ENCODE data around the gene RBM46.

Gene RBM46, protein sequence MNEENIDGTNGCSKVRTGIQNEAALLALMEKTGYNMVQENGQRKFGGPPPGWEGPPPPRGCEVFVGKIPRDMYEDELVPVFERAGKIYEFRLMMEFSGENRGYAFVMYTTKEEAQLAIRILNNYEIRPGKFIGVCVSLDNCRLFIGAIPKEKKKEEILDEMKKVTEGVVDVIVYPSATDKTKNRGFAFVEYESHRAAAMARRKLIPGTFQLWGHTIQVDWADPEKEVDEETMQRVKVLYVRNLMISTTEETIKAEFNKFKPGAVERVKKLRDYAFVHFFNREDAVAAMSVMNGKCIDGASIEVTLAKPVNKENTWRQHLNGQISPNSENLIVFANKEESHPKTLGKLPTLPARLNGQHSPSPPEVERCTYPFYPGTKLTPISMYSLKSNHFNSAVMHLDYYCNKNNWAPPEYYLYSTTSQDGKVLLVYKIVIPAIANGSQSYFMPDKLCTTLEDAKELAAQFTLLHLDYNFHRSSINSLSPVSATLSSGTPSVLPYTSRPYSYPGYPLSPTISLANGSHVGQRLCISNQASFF

DNA sequence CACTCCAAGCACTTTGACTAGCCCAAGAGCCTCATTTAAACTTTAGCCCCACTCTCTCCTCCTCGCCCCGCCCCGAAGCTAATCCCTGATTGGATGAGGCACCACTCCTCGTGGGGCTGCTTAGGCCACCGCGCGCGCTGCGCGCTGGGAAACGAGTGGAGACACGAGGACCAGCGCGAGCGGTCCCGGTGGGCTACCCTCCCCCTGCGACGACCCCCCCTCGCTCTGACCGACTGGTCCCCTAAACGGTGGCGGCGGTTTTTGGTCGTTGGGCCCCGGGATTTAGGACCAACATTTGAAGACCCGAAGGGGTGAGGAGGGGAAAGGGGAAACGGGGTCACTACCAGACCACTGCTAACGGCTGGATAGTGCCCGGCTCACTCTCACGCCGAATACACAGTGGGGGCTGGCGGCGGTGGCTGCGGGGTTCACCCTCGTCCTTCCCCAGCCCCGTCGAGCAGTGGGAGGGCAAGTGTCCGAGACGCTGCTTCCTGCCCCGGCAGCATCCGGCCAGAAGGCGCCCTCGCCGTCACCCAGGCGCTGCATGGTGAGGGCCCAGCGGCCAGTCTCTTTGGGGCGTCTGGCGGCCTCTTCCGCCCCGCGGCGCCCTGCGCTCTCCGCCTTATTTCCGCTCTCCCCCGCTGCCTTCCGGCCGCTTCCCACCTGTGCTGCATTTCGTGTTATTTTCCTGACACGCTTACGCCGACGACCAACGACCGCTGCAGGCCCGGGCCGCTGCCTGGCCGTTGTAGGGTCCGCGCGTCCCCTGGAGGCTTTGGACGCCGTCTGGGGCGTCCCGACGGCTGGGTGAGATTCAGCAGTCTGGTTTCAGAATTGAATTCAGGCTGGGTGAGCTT lies at the start of gene RBM46:
Gene RBM46, plus strand, starts transcription at position 147 of the 857 bp plus-strand sequence. CDS start 15,481 bp downstream, outside the sequence.
- no peak for DNase-seq (ENCODE audit: low read depth in 2 of 2)

DNA sequence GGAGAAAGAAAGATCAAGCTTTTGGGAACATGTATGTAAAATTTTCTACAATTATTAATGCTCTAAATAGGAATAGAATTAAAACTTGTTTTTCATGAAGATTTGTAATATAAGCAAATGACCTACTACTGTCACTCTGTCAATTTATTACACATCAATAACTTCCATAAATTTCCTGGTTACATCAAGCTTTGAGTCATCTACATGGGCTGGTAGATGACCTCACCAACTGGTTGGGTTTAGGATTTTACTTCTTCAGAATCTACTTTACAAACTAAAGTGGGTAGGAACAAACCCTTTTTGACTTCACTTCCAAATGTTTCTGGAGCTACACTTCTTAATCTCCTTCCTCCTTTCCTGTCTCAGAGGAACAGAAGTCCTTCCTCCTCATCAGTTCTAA lies 49.3 kb upstream of the RBM46 start:
- no peak for DNase-seq (ENCODE audit: low read depth in 2 of 2)

DNA sequence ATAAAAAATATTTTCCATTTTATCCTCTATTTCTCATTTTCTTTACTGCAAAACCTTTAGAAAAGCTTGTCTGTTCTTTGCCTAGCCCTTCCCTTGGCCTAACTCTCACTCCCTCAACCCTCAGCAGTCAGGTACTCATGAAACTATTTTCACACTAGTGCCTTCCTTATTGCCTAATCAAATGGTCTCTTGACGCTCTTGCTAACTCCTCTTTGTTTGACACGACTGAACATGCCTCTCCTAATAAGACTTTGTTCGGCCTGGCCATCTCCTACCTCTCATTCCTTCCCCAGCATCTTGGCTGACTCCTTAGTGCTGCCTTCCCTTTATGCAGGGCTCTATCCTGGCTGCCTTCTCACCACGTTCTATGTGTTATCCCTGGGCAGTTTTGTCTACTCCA lies 48.4 kb upstream of the RBM46 start:
- no peak for DNase-seq (ENCODE audit: low read depth in 2 of 2)

DNA sequence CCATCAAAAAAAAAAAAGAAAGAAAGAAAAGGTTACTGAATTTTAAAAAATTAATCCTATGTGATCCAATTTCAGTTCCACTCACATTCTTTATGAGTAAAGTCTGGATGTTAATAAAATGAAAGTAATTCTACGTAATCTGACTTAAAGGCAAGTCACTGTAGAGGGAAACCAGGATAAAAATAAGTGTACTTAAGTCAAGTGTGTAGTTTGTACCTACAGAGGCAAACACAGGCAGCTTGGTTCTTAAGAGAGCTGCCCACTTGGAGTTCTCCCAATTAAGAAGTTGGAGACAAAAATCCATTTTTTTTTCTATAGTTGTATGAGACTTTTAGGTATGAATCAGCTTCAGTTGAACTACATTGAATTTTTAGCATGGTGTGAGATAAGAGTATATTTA lies 44.3 kb upstream of the RBM46 start:
- no peak for DNase-seq (ENCODE audit: low read depth in 2 of 2)

DNA sequence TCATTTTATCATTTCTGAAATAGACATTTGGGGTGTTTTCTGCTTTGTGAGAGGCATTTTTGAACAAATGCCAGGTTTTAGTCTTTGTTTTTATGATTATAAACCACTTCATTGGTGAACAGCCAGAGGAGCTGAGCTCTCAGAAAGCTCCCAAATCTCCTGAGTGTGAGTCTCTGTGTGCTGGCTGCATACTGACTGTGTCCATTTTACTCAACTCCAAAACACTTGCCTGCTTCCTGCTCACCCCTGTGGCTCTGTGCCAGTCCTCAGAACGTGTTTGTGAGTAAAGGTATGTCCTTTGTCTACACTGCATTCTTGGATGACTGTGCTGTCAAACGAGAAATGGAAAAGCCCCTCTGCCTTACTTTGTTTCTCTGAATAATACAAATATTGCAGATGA lies 42.6 kb upstream of the RBM46 start:
- no peak for DNase-seq (ENCODE audit: low read depth in 2 of 2)

DNA sequence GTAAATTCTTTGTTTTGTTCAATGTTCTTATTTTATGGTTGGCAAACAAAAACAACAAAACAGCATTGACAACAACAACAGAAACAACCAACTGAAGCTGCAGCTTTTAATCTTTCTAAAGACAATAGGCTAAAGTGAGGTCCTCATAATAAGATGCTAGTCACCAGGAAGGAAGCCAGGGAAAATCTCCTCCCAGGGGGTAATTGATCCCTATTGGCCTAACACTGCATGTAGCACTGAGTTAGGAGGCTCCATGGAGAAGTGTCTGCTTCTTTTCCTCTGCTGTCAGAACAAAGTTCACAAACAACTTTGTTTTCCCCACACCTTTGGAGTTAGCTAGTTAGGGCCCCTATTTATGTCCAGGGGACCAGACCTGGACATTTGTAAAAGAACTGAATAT lies 42.0 kb upstream of the RBM46 start:
- no peak for DNase-seq (ENCODE audit: low read depth in 2 of 2)

DNA sequence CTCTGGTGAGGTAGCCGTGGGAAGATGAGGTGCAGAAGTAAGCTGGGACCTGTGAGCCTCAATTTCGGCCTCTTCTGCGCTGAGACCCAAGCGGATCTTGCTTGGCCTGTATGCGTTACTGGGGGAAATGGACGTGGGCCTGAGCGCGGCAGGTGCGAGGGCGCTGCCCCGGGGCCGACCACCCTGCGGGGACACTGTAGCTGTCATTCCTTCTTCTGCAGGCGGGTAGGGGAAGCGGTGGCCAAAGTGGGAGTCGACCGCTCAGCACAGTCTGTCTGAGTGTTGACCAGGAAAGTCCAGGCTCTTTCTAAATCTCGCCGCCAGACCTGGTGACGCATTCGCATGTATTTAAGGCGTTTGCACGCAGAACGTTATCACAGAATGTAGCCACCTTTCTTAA lies 40.6 kb upstream of the RBM46 start:
- no peak for DNase-seq (ENCODE audit: low read depth in 2 of 2)

DNA sequence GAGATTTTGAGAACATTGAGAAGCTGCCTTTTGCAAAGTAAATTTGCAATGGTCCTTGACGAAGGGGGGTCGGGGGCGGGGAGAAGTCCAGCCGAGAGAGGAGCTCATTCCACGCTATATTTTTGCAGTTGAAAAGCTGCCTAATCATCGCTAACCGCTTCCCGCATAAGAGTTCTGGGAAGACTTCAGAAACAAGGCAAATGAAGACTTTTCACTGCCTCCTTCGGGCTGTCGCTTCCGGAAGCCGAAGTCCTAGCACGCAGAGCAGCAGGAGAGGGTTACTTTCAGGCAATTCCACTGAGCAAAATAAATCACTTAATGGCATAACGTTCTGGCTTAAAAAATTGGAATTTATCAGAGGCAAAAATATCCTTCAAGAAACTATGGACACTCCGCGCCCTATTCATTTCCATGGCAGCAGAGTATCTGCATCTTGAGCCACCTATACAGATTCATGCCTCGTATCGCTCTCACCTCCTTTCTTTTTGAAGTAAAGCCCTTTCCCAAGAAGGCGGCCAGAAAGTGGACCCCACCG lies 39.9 kb upstream of the RBM46 start:
- no peak for DNase-seq (ENCODE audit: low read depth in 2 of 2)

DNA sequence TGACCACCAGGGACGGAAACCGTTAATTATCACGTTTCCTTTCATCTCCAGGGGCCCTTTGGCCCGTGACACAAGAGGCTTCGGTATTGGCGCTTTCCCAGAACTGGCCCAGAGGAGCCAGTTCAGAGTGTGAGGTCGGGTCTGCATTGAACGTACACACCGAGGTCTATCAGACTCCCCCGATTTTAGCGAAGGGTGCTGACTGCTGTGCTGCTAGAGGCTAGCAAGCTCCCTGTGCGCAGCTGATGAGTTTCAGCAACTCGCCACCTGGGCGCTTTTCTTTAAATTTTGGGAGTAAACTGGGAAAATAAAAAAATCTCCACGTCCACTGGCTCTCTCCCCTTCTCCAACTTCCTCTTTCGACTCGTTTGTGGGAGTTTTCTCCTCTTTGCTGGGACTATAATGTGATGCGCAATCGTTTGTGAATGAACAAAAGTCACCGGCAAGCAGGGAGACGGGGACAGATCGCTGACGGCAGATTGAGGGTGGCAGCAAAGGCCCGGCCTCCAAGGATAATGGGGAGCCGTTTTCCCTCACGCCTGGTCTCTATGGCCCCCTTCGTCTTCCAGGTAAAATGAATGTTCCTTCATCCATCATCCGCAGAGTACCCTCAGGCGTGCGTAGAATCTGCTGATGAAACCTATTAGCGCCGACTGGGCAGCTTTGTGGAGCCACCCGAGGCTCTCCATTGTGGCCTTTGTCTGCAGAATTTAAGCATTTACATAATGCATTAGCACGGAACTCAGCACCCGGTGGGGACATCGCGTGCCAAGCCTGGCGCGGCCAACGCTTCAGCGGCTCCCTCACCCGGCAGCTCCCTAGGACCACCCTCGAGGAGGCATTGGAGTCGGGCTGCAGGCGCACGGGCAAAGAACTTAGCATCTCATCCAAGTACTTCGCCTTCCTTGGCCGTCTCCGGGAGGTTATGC lies 38.9 kb upstream of the RBM46 start:
- no peak for DNase-seq (ENCODE audit: low read depth in 2 of 2)

DNA sequence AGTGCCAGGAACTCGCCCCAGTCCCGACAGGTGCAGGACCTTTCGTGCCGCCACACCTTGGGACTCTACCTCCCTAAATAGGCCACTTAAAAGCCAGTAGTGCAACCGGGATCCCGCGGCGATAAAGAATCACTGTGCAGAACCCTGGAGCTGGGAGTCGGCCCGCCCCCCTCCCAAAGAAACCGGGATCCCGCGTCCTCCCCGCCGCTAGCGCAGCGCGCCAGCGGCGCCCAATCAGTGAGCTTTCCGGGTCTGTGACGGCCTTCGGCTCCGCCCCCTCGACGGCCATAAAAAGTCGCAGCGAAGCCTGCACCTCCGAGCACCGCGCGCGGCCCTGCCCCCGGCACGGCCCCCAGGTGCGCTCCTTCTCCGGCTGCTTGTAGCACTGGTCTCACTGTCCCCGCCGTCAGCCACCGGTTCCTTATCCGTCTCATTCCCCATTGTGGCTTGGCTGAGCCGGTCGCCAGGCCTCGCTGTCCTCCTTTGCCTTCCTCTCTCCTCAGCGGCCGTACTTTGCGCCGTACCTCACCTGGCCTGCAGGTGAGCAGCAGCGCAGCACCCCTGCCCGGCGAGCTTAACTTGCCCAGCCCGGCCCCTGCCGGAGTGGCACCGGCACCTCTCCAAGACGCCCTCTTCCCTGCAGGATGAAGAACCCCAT lies 37.3 kb upstream of the RBM46 start, which contains the start of gene LRAT:
Gene LRAT, plus strand, starts transcription at position 318 of the 658 bp plus-strand sequence. Its CDS starts 327 bp downstream, at position 645.
- DNase-seq (ENCODE audit: low read depth in 2 of 2): no peak

DNA sequence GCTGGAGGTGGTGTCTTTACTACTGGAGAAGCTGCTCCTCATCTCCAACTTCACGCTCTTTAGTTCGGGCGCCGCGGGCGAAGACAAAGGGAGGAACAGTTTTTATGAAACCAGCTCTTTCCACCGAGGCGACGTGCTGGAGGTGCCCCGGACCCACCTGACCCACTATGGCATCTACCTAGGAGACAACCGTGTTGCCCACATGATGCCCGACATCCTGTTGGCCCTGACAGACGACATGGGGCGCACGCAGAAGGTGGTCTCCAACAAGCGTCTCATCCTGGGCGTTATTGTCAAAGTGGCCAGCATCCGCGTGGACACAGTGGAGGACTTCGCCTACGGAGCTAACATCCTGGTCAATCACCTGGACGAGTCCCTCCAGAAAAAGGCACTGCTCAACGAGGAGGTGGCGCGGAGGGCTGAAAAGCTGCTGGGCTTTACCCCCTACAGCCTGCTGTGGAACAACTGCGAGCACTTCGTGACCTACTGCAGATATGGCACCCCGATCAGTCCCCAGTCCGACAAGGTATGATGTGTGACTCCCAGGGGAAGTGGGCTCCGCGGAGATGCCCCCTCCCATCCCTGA lies 36.6 kb upstream of the RBM46 start:
- DNase-seq (ENCODE audit: low read depth in 2 of 2): no peak

DNA sequence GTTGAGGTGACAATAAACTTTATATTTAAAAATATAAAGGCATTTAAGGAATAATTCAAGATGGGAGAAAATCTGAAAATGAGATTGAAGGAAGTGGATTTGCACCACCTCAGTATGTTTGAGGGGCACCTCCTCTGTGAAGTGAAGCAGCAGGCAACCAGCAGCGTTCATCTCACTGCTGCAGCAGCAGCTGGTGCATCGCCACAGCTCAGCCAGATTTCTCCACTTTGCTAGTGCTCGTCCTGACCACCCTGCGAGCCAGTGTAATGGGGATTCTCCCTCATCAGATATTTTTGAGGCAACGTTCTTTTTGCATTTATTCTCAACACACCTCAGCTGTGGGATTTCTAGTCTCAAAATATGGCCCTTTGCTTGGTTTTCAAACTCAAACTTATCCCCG lies 23.4 kb upstream of the RBM46 start:
- DNase-seq (ENCODE audit: low read depth in 2 of 2): no peak

DNA sequence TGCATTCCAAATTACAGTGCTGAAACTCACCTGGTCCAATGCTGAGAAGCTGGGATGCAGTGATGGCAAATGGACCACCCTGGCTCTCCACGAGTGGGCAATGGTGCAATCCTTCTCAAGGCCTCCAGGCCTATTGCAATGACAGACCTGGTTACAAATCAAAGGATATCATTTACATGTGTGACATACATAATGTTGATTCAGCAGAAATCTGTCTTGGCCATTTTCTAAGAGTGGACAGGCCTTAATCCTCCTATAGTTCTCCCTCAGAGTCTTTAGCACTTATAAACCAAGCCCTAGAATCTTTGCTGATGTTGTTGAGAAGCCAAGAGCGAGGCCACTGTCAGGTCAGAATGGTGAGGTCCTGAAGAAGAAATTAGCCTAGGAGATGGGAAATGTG lies 20.2 kb upstream of the RBM46 start:
- no peak for DNase-seq (ENCODE audit: low read depth in 2 of 2)

DNA sequence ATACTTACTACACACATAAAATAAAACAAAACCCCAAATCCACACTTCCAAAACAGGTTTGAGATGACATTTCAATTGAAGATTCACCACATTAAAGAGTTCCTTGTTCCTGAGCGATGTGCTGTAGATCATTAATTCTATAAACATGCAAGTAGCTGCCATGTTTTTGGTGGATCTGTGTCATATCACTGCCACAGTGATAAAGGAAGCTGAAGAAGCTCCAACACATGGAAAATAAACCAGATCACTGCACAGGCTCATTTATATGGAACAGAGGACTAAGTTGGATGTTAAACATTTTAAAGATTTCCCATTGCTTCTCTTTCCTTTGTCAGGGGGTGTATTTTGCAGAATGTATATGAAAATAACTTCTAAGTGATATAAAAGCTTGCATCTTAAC lies 2.8 kb upstream of the RBM46 start:
- DNase-seq (ENCODE audit: low read depth in 2 of 2): no peak

DNA sequence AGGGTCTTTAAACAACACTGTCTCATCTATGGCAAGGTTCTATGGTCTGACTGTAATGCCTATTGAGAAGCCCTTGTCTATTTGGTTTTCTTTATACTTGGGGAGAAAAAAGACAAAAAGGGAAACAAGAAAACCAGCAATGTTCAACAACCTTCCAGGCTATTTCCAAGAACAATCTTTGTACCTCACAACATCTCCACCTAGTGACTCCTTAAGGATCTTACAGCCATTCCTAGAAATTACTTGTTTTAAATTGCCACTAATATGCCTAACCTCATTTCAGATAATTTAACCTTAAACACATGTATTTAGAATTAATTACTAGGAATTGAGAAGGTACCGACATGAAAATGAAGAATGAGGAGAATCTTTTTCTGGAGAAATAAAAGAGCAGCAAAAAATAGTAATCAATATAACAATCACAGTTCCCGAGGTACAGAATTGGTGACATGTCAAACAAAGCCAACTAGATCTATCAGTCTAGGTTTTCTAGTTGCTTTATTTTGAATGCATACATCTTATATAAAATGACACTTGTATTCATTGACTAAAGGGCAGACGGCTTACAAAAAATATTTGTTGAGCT lies 1.6 kb upstream of the RBM46 start:
- no peak for DNase-seq (ENCODE audit: low read depth in 2 of 2)

DNA sequence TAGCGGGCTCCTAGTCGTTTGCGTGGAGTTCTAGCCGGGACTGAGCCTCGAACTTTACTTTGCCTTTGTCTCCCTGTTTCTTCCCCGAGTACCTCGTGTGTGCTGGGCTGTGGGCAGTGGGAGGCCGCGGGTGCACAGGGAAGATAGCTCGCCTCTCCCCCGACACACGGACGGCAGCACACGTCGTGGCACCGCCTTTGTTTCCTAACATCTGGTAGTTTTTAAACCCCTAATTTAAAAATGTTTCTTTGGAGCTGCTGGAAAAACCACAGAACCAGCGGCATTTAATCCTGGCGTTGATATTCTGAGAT lies 866 bp downstream of the RBM46 start:
- DNase-seq (ENCODE audit: low read depth in 2 of 2): no peak

DNA sequence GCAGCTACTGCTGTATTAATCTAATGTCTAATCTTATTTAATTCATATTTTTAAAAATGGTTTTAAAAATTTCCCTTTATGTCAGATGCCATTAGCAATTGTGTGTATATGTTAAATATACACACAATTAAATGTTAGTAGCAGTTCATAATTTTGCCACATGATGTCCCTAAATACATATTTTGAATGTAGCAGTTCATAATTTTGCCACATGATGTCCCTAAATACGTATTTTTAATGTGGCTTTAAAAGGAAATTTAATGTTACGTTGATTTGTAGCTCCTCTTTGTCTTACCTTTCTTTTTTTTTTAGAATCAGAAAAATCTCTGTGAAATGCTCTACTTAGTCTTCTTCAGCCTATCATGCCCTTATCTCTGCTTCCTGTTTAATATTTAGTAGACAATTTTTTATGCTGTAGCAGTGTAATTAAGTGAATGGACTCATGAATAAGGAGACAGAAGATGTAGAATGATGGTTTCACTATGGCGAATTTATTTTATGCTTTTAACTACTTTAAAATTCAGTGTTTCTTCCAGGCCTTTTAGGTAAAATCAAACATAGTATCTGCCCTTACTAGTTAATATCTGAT lies 26.1 kb downstream of the RBM46 start:
- DNase-seq (ENCODE audit: low read depth in 2 of 2): no peak

DNA sequence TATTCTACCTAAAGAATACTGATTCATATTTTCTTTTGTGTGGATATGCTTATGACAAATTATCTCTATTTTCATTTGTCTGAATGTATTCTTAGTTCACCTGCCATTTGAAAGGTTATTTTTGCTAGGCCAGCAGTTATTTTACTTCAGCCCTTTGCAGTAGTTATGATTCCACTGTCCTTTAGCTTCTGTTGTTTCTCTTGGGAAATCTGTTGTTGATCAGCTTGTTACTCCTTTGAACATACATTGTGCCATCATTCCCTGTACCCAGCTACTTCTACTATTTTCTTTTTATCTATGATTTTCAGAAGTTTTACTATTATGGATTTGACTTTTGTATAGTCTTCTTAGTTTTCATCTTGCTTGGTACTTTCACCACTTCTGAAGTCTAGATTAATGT lies 37.2 kb downstream of the RBM46 start:
- no peak for DNase-seq (ENCODE audit: low read depth in 2 of 2)

DNA sequence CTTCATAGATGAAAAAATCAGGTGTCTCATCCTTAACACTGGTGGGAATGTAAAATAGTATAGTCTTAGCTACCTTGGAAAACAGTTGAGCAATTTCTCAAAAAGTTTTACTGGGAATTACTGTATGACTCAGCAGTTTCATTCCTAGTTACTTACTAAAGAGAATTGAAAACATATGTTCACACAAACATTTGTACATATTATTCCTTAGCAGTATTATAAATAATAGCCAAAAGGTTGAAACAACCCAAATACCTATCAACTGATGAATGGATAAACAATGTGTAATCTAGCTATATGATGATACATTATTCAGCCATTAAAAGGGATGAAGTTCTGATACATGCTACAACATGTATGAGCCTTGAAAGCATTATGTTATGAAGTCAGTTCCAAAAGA lies 41.7 kb downstream of the RBM46 start:
- DNase-seq (ENCODE audit: low read depth in 2 of 2): no peak

DNA sequence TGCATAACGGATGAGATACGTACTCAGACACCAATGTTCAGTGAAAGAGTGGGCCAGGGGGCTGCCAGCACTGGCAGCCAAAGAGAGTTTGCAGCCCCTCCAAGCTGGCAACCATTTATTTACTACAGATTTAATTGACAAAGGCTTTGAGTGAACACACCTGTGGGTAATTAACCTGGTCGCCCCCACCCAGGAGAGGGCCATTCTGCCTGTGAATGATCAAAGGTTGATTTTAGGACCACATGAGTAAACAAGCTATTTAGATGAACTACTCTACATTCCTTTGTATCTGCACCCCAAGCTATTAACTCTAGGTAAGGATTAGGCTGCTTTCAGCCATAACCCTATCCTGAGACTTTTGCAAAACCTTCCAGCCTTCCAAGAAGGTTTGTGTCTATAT lies 55.0 kb downstream of the RBM46 start:
- DNase-seq (ENCODE audit: low read depth in 2 of 2): no peak
